Erythroblast (primary cell): ENCODE measurements around the gene SH2D3A.

Experiments used
- GATA1 ChIP-seq: IDR thresholded peaks from 2 replicates; pipeline ENCODE4 v1.6.1; 2011; ENCODE audit warnings: low read depth, mild to moderate bottlenecking, control low read depth, low read length, moderate library complexity
- POLR2A ChIP-seq: IDR thresholded peaks from 2 replicates; pipeline ENCODE4 v1.6.1; 2011; ENCODE audit warnings: mild to moderate bottlenecking, low read length

DNA sequence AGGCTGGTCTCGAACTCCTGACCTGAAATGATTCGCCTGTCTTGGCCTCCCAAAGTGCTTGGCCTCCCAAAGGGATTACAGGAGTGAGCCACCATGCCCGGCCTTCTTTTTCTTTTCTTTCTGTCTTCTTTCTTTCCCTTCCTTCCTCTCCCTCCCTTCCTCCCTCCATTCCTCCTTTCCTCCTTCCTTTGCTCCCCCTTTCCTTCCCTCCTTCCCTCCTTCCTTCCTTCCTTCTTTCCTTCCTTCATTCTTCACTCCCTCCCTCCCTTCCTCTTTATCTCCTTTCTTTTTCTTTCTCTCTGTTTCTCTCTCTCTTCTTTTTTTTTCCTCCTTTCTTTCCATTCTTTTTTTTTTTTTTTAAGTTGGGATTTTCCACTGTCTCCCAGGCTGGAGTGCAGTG, 58.9 kb downstream of the SH2D3A start:
- TF ChIP-seq POLR2A (no peak), GATA1 (no peak)
